Kidney glomerular epithelial cell (primary cell): Measurements from ENCODE around the gene COMMD9.

Experiments used
- DNase-seq: peaks from one replicate; lab custom pipeline; 2025; lab: John Stamatoyannopoulos, UW

COMMD9 gene

GRCh38 chr11:36257351-36257750, 31.9 kb downstream of the COMMD9 start:
- DNase-seq, result peak; percentile 43

- DNase-seq, result no peak
Measured at GRCh38 chr11:36254713-36255112, 34.5 kb downstream of the COMMD9 start.

GRCh38 chr11:36253238-36253637, 36.0 kb downstream of the COMMD9 start:
- no peak for DNase-seq

GRCh38 chr11:36251823-36252222, 37.4 kb downstream of the COMMD9 start:
- no peak for DNase-seq

- DNase-seq, result peak; percentile 97
Measured at GRCh38 chr11:36249246-36249645, 40.0 kb downstream of the COMMD9 start.

GRCh38 chr11:36248436-36248835, 40.8 kb downstream of the COMMD9 start:
- no peak for DNase-seq

GRCh38 chr11:36247493-36247892, 41.7 kb downstream of the COMMD9 start:
- no peak for DNase-seq

- no peak for DNase-seq
Measured at GRCh38 chr11:36243641-36244040, 45.6 kb downstream of the COMMD9 start.

- DNase-seq, result no peak
Measured at GRCh38 chr11:36241497-36241896, 47.7 kb downstream of the COMMD9 start.

GRCh38 chr11:36240801-36241200, 48.4 kb downstream of the COMMD9 start:
- no peak for DNase-seq

- DNase-seq, result no peak
Measured at GRCh38 chr11:36240173-36240572, 49.1 kb downstream of the COMMD9 start.

GRCh38 chr11:36239636-36240035, 49.6 kb downstream of the COMMD9 start:
- no peak for DNase-seq

GRCh38 chr11:36238881-36239280, 50.3 kb downstream of the COMMD9 start:
- no peak for DNase-seq

- no peak for DNase-seq
Measured at GRCh38 chr11:36238036-36238631, 51.1 kb downstream of the COMMD9 start.

GRCh38 chr11:36237391-36237790, 51.8 kb downstream of the COMMD9 start:
- DNase-seq, result no peak

- no peak for DNase-seq
Measured at GRCh38 chr11:36235750-36236149, 53.5 kb downstream of the COMMD9 start.

- DNase-seq, result no peak
Measured at GRCh38 chr11:36234825-36235224, 54.4 kb downstream of the COMMD9 start.

GRCh38 chr11:36233204-36233603, 56.0 kb downstream of the COMMD9 start:
- DNase-seq, result no peak

- no peak for DNase-seq
Measured at GRCh38 chr11:36230779-36231699, 58.2 kb downstream of the COMMD9 start.

- no peak for DNase-seq
Measured at GRCh38 chr11:36229091-36229705, 60.0 kb downstream of the COMMD9 start.

GRCh38 chr11:36228689-36229088, 60.5 kb downstream of the COMMD9 start:
- no peak for DNase-seq

GRCh38 chr11:36227044-36227443, 62.2 kb downstream of the COMMD9 start:
- DNase-seq, result no peak
